ENCODE measurements around the gene SEPTIN7. TPM values are rescaled to one million over a fixed set of nuclear protein-coding genes. Genes with fewer than 3 reads are reported as not detected.

SEPTIN7 gene
- total RNA-seq, 4 donors from 2014 or later, result 142 to 522 (median 198) TPM

- TF ChIP-seq CTCF (IDR thresholded peaks at IDR 0.05) (no peak), POLR2A (IDR thresholded peaks at IDR 0.05) (no peak)
- Histone ChIP-seq H3K9me3 (no peaks in the 10 kb centered on the region), H3K27me3 (no peaks in the 10 kb centered on the region), H3K4me1 (peaks cover 0 to 9% of the 10 kb centered on the region in 2 donors), H3K4me3 (replicated peaks in 1 of 3) (no peak overlapping the region), H3K27ac (no peak overlapping the region), H3K36me3 (no peaks in the 10 kb centered on the region)
- WGBS, 2 donors, result 90 to 95% methylated on average over 3 of the region's 3 CpGs
- no peak for DNase-seq
- intact Hi-C loops (cut with DNase I), result no loop called here
These were observed 43.3 kb upstream of the SEPTIN7 start for GRCh38 chr7:35757574-35757973.

DNA sequence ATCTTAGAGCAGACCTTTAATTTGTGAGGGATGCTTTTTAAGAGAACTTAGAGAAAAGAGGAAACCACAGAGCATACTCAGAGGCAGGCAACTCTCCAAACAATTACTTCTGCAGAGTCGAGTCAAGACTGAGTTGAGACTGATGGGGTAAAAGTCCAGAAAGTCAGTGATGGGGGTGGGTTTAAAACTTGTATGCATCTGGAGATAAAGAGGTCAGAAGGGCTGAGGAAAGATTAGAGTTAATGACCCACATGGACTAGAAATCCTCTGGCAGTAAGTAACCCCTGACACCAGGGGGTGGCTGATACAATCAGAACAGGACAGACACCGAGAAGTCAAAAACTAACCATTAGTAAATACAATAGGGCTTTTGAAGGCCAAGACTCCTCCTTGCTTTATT is 42.4 kb upstream of the SEPTIN7 start:
- Histone ChIP-seq H3K4me1 (peaks cover 0 to 12% of the 10 kb centered on the region in 2 donors), H3K27me3 (no peaks in the 10 kb centered on the region), H3K9me3 (no peaks in the 10 kb centered on the region), H3K36me3 (no peaks in the 10 kb centered on the region), H3K27ac (no peak overlapping the region), H3K4me3 (replicated peaks in 1 of 3) (no peak overlapping the region)
- no peak for TF ChIP-seq CTCF (IDR thresholded peaks at IDR 0.05)
- TF ChIP-seq POLR2A (IDR thresholded peaks at IDR 0.05), result no peak
- 56 to 67% methylated on average over 2 of the region's 2 CpGs for WGBS, 2 donors
- intact Hi-C loops (cut with DNase I), result no loop called here
- no peak for DNase-seq

GRCh38 chr7:35760143-35760745 is 40.6 kb upstream of the SEPTIN7 start:
- Histone ChIP-seq H3K4me3 (replicated peaks in 1 of 3) (no peak overlapping the region), H3K27ac (no peak overlapping the region), H3K4me1 (peaks cover 0 to 12% of the 10 kb centered on the region in 2 donors), H3K9me3 (no peaks in the 10 kb centered on the region), H3K27me3 (no peaks in the 10 kb centered on the region), H3K36me3 (no peaks in the 10 kb centered on the region)
- TF ChIP-seq CTCF (IDR thresholded peaks at IDR 0.05), result no peak
- TF ChIP-seq POLR2A (IDR thresholded peaks at IDR 0.05), result no peak
- 65 to 68% methylated on average over 7 of the region's 7 CpGs for WGBS, 2 donors
- DNase-seq, result no peak
- intact Hi-C loops (cut with DNase I), result no loop called here

GRCh38 chr7:35761871-35762677 is 38.8 kb upstream of the SEPTIN7 start:
- Histone ChIP-seq H3K9me3 (no peaks in the 10 kb centered on the region), H3K27ac (peak overlapping the region in 1 of 3 donors; percentile 7), H3K4me1 (peaks cover 0 to 12% of the 10 kb centered on the region in 2 donors), H3K27me3 (no peaks in the 10 kb centered on the region), H3K4me3 (replicated peaks in 1 of 3) (no peak overlapping the region), H3K36me3 (no peaks in the 10 kb centered on the region)
- WGBS, 2 donors, result 74 to 82% methylated on average over 4 of the region's 4 CpGs
- intact Hi-C loops (cut with DNase I), result no loop called here
- no peak for DNase-seq
- TF ChIP-seq CTCF (IDR thresholded peaks at IDR 0.05) (no peak), POLR2A (IDR thresholded peaks at IDR 0.05) (no peak)

DNA sequence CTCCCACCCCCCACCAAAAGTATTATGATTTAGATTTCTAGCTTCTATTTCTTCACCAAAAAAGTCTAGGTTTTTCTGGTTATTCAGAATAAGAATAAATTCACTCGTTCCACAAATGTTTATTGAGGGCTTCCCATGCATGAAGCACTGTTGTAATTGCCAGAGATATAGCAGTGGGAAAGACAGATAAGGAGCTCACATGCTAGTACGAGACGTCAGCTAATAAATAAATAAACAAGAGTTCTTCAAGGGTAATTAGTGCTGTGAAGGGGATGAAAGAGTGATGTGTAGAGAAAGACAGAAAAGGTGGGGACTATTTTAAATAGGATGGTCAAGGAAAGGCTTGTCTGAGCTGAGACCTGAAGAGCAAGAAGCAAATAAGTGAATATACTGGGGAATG is 38.1 kb upstream of the SEPTIN7 start:
- intact Hi-C loops (cut with DNase I), result no loop called here
- Histone ChIP-seq H3K36me3 (no peaks in the 10 kb centered on the region), H3K4me1 (peaks cover 0 to 12% of the 10 kb centered on the region in 2 donors), H3K27ac (no peak overlapping the region), H3K9me3 (no peaks in the 10 kb centered on the region), H3K27me3 (no peaks in the 10 kb centered on the region), H3K4me3 (replicated peaks in 1 of 3) (no peak overlapping the region)
- no peak for TF ChIP-seq CTCF (IDR thresholded peaks at IDR 0.05)
- no peak for TF ChIP-seq POLR2A (IDR thresholded peaks at IDR 0.05)
- no peak for DNase-seq
- 27% methylated on average over 3 of the region's 3 CpGs for WGBS, 2 donors
